ENCODE data around the gene CRACDL. TPM values are rescaled to one million over a fixed set of nuclear protein-coding genes. Genes with fewer than 3 reads are reported as not detected.
A peak's percentile ranks its signal among the peaks of the same experiment; 100 is the strongest.

CRACDL gene, protein sequence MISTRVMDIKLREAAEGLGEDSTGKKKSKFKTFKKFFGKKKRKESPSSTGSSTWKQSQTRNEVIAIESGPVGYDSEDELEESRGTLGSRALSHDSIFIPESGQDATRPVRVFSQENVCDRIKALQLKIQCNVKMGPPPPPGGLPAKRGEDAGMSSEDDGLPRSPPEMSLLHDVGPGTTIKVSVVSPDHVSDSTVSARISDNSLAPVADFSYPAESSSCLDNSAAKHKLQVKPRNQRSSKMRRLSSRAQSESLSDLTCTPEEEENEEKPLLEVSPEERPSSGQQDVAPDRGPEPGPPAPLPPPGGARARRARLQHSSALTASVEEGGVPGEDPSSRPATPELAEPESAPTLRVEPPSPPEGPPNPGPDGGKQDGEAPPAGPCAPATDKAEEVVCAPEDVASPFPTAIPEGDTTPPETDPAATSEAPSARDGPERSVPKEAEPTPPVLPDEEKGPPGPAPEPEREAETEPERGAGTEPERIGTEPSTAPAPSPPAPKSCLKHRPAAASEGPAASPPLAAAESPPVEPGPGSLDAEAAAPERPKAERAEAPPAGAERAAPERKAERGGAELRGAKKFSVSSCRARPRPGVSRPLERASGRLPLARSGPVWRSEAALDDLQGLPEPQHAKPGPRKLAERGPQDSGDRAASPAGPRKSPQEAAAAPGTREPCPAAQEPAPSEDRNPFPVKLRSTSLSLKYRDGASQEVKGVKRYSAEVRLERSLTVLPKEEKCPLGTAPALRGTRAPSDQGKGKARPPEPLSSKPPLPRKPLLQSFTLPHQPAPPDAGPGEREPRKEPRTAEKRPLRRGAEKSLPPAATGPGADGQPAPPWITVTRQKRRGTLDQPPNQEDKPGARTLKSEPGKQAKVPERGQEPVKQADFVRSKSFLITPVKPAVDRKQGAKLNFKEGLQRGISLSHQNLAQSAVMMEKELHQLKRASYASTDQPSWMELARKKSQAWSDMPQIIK
- 0.13 and 0.32 TPM in 2 replicates for total RNA-seq

DNA sequence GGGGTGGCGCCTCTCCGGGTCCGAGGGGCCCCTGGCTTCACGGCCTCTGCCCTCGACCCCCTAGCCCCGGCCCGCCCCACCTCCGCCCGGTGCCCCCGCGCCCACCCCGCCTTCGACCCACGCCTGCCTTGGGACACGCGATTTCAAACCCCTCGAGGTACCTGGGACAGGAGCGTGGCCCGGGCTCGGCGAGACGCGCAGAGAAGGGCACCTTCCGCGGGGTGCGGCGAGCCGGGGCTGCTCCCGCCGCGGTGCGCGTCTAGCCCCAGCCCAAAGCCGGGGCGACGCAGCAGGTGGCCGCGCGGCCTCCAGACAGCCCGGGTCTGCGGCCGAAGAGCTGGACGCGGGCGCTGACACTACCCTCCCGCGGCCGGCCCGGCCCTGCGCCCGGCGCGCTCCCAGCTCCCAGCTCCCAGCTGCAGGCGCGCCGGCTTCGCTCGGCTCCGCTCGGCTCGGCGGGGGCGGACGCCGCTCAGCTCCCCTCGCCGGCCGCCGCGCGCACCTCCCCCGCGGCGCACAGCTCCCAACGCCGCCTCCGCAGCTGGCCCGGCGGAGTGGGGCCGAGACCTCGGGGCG, at the start of gene CRACDL:
Gene CRACDL (minus strand): TSS at position 449 of the 576 bp plus-strand sequence. CDS start 89,425 bp downstream, outside the sequence.
- Mint-ChIP-seq H3K27ac (no peak within 1 kb of the TSS), H3K27me3 (ENCODE audit: insufficient read depth) (peaks cover 67% of the 10 kb centered on the region), H3K4me1 (ENCODE audit: low read depth) (peaks cover 16% of the 10 kb centered on the region), H3K9me3 (no peaks in the 10 kb centered on the region), H3K4me3 (peak within 1 kb of the TSS; percentile 73), H3K36me3 (ENCODE audit: low read depth) (no peaks in the 10 kb centered on the region)
- no peak for DNase-seq (ENCODE audit: low spot score)
- intact Hi-C loops (cut with micrococcal nuclease) = loop anchor here (10.0 kb wide), 1 partner anchor 129 kb away; no protein-coding TSS in a partner anchor

- peaks cover 7% of the 10 kb centered on the region for H3K27me3 Mint-ChIP-seq (ENCODE audit: insufficient read depth)
- H3K9me3 Mint-ChIP-seq = peaks cover 29% of the 10 kb centered on the region
- no peak overlapping the region for H3K27ac Mint-ChIP-seq
- intact Hi-C loops (cut with micrococcal nuclease) = no loop called here
- no peak overlapping the region for H3K4me3 Mint-ChIP-seq
- DNase-seq (ENCODE audit: low spot score) = no peak
- no peaks in the 10 kb centered on the region for H3K4me1 Mint-ChIP-seq (ENCODE audit: low read depth)
- H3K36me3 Mint-ChIP-seq (ENCODE audit: low read depth) = no peaks in the 10 kb centered on the region
These were observed 39.6 kb upstream of the CRACDL start for GRCh38 chr2:98975611-98976010.

GRCh38 chr2:98972582-98973167, 36.6 kb upstream of the CRACDL start:
- H3K27me3 Mint-ChIP-seq (ENCODE audit: insufficient read depth) = peaks cover 5% of the 10 kb centered on the region
- H3K36me3 Mint-ChIP-seq (ENCODE audit: low read depth) = no peaks in the 10 kb centered on the region
- no peak overlapping the region for H3K4me3 Mint-ChIP-seq
- H3K4me1 Mint-ChIP-seq (ENCODE audit: low read depth) = no peaks in the 10 kb centered on the region
- no peak for DNase-seq (ENCODE audit: low spot score)
- intact Hi-C loops (cut with micrococcal nuclease) = no loop called here
- H3K9me3 Mint-ChIP-seq = peaks cover 35% of the 10 kb centered on the region
- H3K27ac Mint-ChIP-seq = no peak overlapping the region

DNA sequence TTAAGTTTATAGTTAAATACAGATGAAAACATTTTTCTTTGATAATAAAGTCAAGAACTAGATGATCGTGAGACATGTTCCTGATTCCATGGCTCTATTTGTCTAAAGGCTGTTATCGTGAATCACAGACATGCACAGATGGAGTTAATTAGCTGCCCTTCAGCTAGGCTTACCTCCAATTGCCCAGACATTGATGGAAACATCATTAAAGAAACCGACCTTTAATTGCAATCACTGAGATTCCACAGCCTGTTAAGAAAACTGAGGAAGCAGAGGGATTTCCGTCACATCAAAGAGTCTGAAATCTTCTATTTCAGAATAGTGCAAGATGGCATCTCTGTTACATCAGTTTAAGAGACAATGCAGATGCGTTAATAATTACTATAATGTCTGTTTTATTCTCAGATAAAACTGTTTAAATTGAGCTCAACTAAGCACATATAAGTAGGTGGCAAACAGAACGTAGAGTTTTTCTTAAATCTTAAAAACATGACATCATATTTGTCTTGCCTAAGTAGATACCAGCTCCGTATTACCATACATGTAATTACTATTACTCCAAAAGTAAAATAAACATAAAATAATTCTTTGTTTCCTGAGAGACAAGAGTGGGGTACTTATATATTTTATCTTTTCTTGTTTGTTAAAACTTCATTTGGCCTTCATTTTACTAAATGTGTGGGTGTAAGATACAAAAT, 23.9 kb upstream of the CRACDL start:
- peaks cover 9% of the 10 kb centered on the region for H3K9me3 Mint-ChIP-seq
- peaks cover 8% of the 10 kb centered on the region for H3K27me3 Mint-ChIP-seq (ENCODE audit: insufficient read depth)
- intact Hi-C loops (cut with micrococcal nuclease) = no loop called here
- H3K4me3 Mint-ChIP-seq = no peak overlapping the region
- no peaks in the 10 kb centered on the region for H3K4me1 Mint-ChIP-seq (ENCODE audit: low read depth)
- H3K36me3 Mint-ChIP-seq (ENCODE audit: low read depth) = no peaks in the 10 kb centered on the region
- no peak for DNase-seq (ENCODE audit: low spot score)
- H3K27ac Mint-ChIP-seq = no peak overlapping the region

- Mint-ChIP-seq H3K27ac (no peak overlapping the region), H3K4me3 (no peak overlapping the region), H3K4me1 (ENCODE audit: low read depth) (no peaks in the 10 kb centered on the region), H3K36me3 (ENCODE audit: low read depth) (no peaks in the 10 kb centered on the region), H3K9me3 (no peaks in the 10 kb centered on the region), H3K27me3 (ENCODE audit: insufficient read depth) (peaks cover 22% of the 10 kb centered on the region)
- no peak for DNase-seq (ENCODE audit: low spot score)
- intact Hi-C loops (cut with micrococcal nuclease) = no loop called here
These were observed 16.9 kb upstream of the CRACDL start for GRCh38 chr2:98952966-98953365.

DNA sequence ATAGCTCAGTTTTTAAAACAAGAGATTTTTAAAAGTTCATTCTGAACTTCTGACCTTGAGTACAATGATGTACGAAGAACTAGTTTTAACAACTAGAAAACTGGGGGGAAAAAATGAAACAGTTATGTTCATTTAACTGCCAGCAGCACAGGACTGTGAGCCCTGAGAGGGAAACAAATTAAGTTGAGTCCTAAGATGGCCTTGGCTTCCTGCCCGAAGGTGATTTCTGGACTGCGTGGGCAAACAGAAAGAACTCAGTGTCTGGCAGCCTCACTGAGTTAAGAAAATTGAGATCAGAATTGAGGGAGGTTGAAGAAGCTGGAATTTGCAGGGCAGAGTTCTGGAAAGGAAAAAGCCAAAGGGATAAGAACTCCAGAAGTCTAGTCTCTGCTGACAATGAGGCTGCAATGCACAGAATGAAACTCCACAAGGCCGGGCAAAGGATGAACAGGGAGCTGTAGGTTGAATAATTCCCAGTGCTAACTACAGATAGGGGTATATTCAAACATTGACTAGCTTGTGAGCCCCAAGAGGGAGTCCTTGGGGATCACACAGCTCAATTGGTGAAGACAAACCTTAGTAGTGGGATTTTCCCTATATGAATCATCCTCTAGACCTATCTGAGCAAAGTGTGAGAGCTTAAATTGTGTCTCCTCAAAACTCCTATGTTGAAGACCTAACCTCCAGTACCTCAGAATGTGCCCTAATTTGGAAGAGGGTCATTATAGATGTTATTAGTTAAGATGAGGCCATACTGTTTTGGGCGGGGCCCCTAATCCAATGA, 13.1 kb upstream of the CRACDL start:
- H3K4me1 Mint-ChIP-seq (ENCODE audit: low read depth) = no peaks in the 10 kb centered on the region
- DNase-seq (ENCODE audit: low spot score) = no peak
- no peak overlapping the region for H3K4me3 Mint-ChIP-seq
- no peaks in the 10 kb centered on the region for H3K9me3 Mint-ChIP-seq
- H3K27me3 Mint-ChIP-seq (ENCODE audit: insufficient read depth) = peaks cover 13% of the 10 kb centered on the region
- intact Hi-C loops (cut with micrococcal nuclease) = no loop called here
- no peaks in the 10 kb centered on the region for H3K36me3 Mint-ChIP-seq (ENCODE audit: low read depth)
- no peak overlapping the region for H3K27ac Mint-ChIP-seq

GRCh38 chr2:98947554-98947953, 11.5 kb upstream of the CRACDL start:
- H3K27ac Mint-ChIP-seq = no peak overlapping the region
- H3K27me3 Mint-ChIP-seq (ENCODE audit: insufficient read depth) = peaks cover 4% of the 10 kb centered on the region
- no peaks in the 10 kb centered on the region for H3K9me3 Mint-ChIP-seq
- H3K4me3 Mint-ChIP-seq = no peak overlapping the region
- H3K4me1 Mint-ChIP-seq (ENCODE audit: low read depth) = no peaks in the 10 kb centered on the region
- intact Hi-C loops (cut with micrococcal nuclease) = no loop called here
- no peaks in the 10 kb centered on the region for H3K36me3 Mint-ChIP-seq (ENCODE audit: low read depth)
- no peak for DNase-seq (ENCODE audit: low spot score)

GRCh38 chr2:98946855-98947254, 10.8 kb upstream of the CRACDL start:
- Mint-ChIP-seq H3K36me3 (ENCODE audit: low read depth) (no peaks in the 10 kb centered on the region), H3K27ac (no peak overlapping the region), H3K4me3 (no peak overlapping the region)

DNA sequence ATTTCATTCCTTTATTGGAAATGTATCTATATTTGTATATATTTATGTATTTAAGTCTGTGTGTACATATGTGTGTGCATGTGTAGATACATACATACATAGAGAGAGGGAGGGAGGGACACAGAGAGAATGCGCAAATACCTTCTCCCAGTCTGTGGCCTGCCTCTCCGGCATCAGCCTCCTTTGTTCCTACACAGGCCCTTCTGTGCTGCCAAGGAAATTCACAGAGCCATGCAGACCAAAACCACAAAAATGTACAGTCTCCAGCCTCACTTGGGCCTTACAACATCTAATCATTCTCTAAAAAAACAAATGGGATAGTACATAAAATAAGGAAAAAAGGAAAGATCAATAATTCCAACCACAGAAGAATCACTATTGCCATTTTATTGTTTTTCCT, 8.8 kb upstream of the CRACDL start:
- Mint-ChIP-seq H3K36me3 (ENCODE audit: low read depth) (no peaks in the 10 kb centered on the region), H3K4me1 (ENCODE audit: low read depth) (no peaks in the 10 kb centered on the region), H3K27me3 (ENCODE audit: insufficient read depth) (peaks cover 9% of the 10 kb centered on the region), H3K4me3 (no peak overlapping the region), H3K27ac (no peak overlapping the region), H3K9me3 (no peaks in the 10 kb centered on the region)
- intact Hi-C loops (cut with micrococcal nuclease) = no loop called here
- no peak for DNase-seq (ENCODE audit: low spot score)

More at GRCh38 chr2:98946855-98947254, 10.8 kb upstream of the CRACDL start:
- intact Hi-C loops (cut with micrococcal nuclease) = no loop called here
- H3K4me1 Mint-ChIP-seq (ENCODE audit: low read depth) = no peaks in the 10 kb centered on the region
- H3K9me3 Mint-ChIP-seq = no peaks in the 10 kb centered on the region
- DNase-seq (ENCODE audit: low spot score) = no peak
- H3K27me3 Mint-ChIP-seq (ENCODE audit: insufficient read depth) = peaks cover 2% of the 10 kb centered on the region

DNA sequence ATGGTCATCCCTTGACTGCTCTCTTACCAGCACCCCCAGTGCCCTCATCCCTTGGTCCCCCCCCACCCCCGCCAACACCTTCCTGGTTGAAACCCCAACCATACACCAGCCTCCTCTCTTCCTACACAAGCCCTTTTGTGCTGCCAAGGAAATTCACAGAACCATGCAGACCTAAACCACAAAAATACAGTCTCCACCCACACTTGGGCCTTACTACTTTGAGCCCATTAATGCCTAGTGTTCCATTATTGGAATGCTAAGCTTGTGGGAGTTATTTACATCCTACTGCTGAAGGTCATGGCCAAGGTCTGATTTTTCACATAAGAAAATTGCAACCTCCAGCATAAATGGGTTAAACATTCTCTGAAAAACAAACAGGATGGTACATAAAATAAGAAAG, 4.1 kb upstream of the CRACDL start:
- no peak for DNase-seq (ENCODE audit: low spot score)
- H3K9me3 Mint-ChIP-seq = no peaks in the 10 kb centered on the region
- H3K4me3 Mint-ChIP-seq = no peak overlapping the region
- no peak overlapping the region for H3K27ac Mint-ChIP-seq
- H3K36me3 Mint-ChIP-seq (ENCODE audit: low read depth) = no peaks in the 10 kb centered on the region
- peaks cover 15% of the 10 kb centered on the region for H3K4me1 Mint-ChIP-seq (ENCODE audit: low read depth)
- peaks cover 46% of the 10 kb centered on the region for H3K27me3 Mint-ChIP-seq (ENCODE audit: insufficient read depth)
- intact Hi-C loops (cut with micrococcal nuclease) = no loop called here

GRCh38 chr2:98937906-98938305, 1.9 kb upstream of the CRACDL start:
- Mint-ChIP-seq H3K4me1 (ENCODE audit: low read depth) (peaks cover 16% of the 10 kb centered on the region), H3K36me3 (ENCODE audit: low read depth) (no peaks in the 10 kb centered on the region), H3K9me3 (no peaks in the 10 kb centered on the region), H3K27me3 (ENCODE audit: insufficient read depth) (peaks cover 65% of the 10 kb centered on the region), H3K4me3 (no peak overlapping the region), H3K27ac (no peak overlapping the region)
- no peak for DNase-seq (ENCODE audit: low spot score)
- intact Hi-C loops (cut with micrococcal nuclease) = loop anchor here (10.0 kb wide), 1 partner anchor 127 kb away; no protein-coding TSS in a partner anchor

Measured in activated T-helper 1 cell treated with anti-CD3 and anti-CD28 coated beads, Interleukin-12 subunit alpha, Interleukin-12 subunit beta, Interleukin-2, Interleukin-4 antibody, amounts not matched to agents 30 ng/mL and 10 ng/mL and 1 ng/mL, durations not matched to agents 14 hours and 24 hours and 36 hours (primary cell).